CD14-positive monocyte (primary cell): ENCODE results near the gene MIF4GD. TPM values are rescaled to one million over a fixed set of nuclear protein-coding genes. Genes with fewer than 3 reads are reported as not detected.

Source experiments
- DNase-seq, 3 donors: peaks; one replicate each; pipeline ENCODE4 v3.0.0-alpha.2; 2011 to 2022
- H2AFZ ChIP-seq: 2 replicates; pipeline ENCODE4 v1.6.0; 2012; ENCODE audit warnings: mild to moderate bottlenecking, low read depth, low read length, inconsistent platforms; ENCODE audit not compliant: insufficient read depth, poor library complexity, severe bottlenecking
- H3K27ac ChIP-seq, 2 donors: 1 replicate in 1 of 2; 2 replicates in 1 of 2; pipeline ENCODE4 v1.5.1; 2012 to 2013; ENCODE audit warnings: low read length in 2 of 2, control low read depth in 1 of 2, inconsistent platforms in 1 of 2, low read depth in 1 of 2, mild to moderate bottlenecking in 1 of 2
- H3K27me3 ChIP-seq, 2 donors: one replicate each; pipeline versions ENCODE4 v1.6.0 to v1.6.1; 2011 to 2013; ENCODE audit warnings: low read length in 2 of 2; ENCODE audit not compliant: control insufficient read depth in 2 of 2, insufficient read depth in 2 of 2
- H3K36me3 ChIP-seq, 2 donors: replicated peaks in 1 of 2; 1 replicate in 1 of 2; 2 replicates in 1 of 2; pipeline versions ENCODE4 v1.5.1 to v1.6.1; 2012 to 2013; ENCODE audit warnings: low read length in 2 of 2, control low read depth in 1 of 2, inconsistent platforms in 1 of 2, mild to moderate bottlenecking in 1 of 2; ENCODE audit not compliant: insufficient read depth in 2 of 2, control insufficient read depth in 1 of 2
- H3K4me1 ChIP-seq, 2 donors: 1 replicate in 1 of 2; 2 replicates in 1 of 2; pipeline versions ENCODE4 v1.5.1 to v1.6.1; 2012 to 2013; ENCODE audit warnings: low read length in 2 of 2, control low read depth in 1 of 2, inconsistent platforms in 1 of 2, mild to moderate bottlenecking in 1 of 2, moderate library complexity in 1 of 2; ENCODE audit not compliant: insufficient read depth in 2 of 2, control insufficient read depth in 1 of 2
- H3K4me2 ChIP-seq: replicated peaks from 2 replicates; pipeline ENCODE3; 2012; ENCODE audit warnings: low read length, moderate library complexity, mild to moderate bottlenecking; ENCODE audit not compliant: poor library complexity, severe bottlenecking; ENCODE audit errors: extremely low read depth
- H3K4me3 ChIP-seq, 3 experiments: fragments of 200-600 bp in 1 of 3; sonication (generic) in 1 of 3; replicated peaks in 1 of 3; 1 replicate in 2 of 3; 2 replicates in 1 of 3; pipeline ENCODE4 v1.5.1; 2011 to 2013; ENCODE audit warnings: low read length in 3 of 3, mild to moderate bottlenecking in 3 of 3, control low read depth in 2 of 3, low read depth in 2 of 3, inconsistent platforms in 1 of 3, moderate library complexity in 1 of 3
- H3K79me2 ChIP-seq: 2 replicates; pipeline ENCODE4 v1.6.0; 2012; ENCODE audit warnings: mild to moderate bottlenecking, control low read depth, inconsistent platforms, low read length, moderate library complexity; ENCODE audit not compliant: insufficient read depth
- H3K9ac ChIP-seq: 2 replicates; pipeline ENCODE4 v1.6.0; 2017; ENCODE audit warnings: low read length, mild to moderate bottlenecking; ENCODE audit not compliant: insufficient read depth, poor library complexity, severe bottlenecking
- H3K9me3 ChIP-seq, 2 donors: replicated peaks in 1 of 2; 1 replicate in 1 of 2; 2 replicates in 1 of 2; pipeline versions ENCODE4 v1.5.1 to v1.6.1; 2012 to 2013; ENCODE audit warnings: low read length in 2 of 2, control low read depth in 1 of 2; ENCODE audit not compliant: control insufficient read depth in 1 of 2, insufficient read depth in 1 of 2
- H4K20me1 ChIP-seq: 2 replicates; pipeline ENCODE4 v1.6.0; 2012; ENCODE audit warnings: mild to moderate bottlenecking, low read length, control low read depth, moderate library complexity; ENCODE audit not compliant: insufficient read depth
- H3K27ac Mint-ChIP-seq, 7 donors: one replicate each; pipeline ENCODE4 v1.8.0; 2020; ENCODE audit warnings: mild to moderate bottlenecking in 7 of 7, mixed read lengths in 7 of 7, moderate library complexity in 6 of 7, inconsistent platforms in 2 of 7
- H3K27me3 Mint-ChIP-seq, 3 donors: one replicate each; pipeline ENCODE4 v1.8.0; 2021 to 2022; ENCODE audit warnings: low read depth in 3 of 3, mild to moderate bottlenecking in 3 of 3, mixed read lengths in 3 of 3, moderate library complexity in 3 of 3, inconsistent platforms in 1 of 3
- H3K36me3 Mint-ChIP-seq, 2 donors: one replicate each; pipeline ENCODE4 v1.8.0; 2020; ENCODE audit warnings: mixed read lengths in 2 of 2, inconsistent platforms in 1 of 2, mild to moderate bottlenecking in 1 of 2
- H3K4me1 Mint-ChIP-seq: one replicate; pipeline ENCODE4 v1.8.0; 2020; ENCODE audit warnings: mild to moderate bottlenecking, mixed read lengths
- H3K4me3 Mint-ChIP-seq, 2 donors: one replicate each; pipeline ENCODE4 v1.8.0; 2020; ENCODE audit warnings: mild to moderate bottlenecking in 2 of 2, mixed read lengths in 2 of 2, moderate library complexity in 1 of 2
- H3K9me3 Mint-ChIP-seq, 7 donors: one replicate each; pipeline ENCODE4 v1.8.0; 2020 to 2022; ENCODE audit warnings: mixed read lengths in 7 of 7, mild to moderate bottlenecking in 6 of 7, moderate library complexity in 6 of 7, inconsistent platforms in 2 of 7
- WGBS: methylation state at CpG from one replicate; pipeline ENCODE4 v1.1.5; 2013; ENCODE audit warnings: missing lambda C conversion rate; ENCODE audit not compliant: insufficient coverage; 5-methylcytosine and 5-hydroxymethylcytosine counted together
- intact Hi-C, 2 donors: fragments of 100-400 bp; cut with micrococcal nuclease; formaldehyde crosslinking; loops; one replicate each; pipeline versions ENCODE4 v1.15.0 to v1.15.1; 2023
- polyA plus RNA-seq, 3 donors: library from polyadenylated mRNA; depleted of rRNA in 1 of 3; unstranded in 2 of 3; stranded (reverse) in 1 of 3; fragments of 300-500 nt in 2 of 3; fragments of >200 nt in 1 of 3; fragmentation: Illumina TruSeq in 2 of 3; gene quantifications; 1 replicate in 2 of 3; 2 replicates in 1 of 3; pipeline ENCODE4 v1.2.3, GENCODE V29; 2012 to 2021
- TF ChIP-seq, protein P1 (sequence below): fragments of 200-600 bp; IDR thresholded peaks from one replicate; pipeline ENCODE4 v1.8.0; 2022; ENCODE audit warnings: antibody characterized with exemption, mild to moderate bottlenecking

The MIF4GD gene
- polyA plus RNA-seq, 3 donors = 66.9 to 103 (median 80.6) TPM

DNA sequence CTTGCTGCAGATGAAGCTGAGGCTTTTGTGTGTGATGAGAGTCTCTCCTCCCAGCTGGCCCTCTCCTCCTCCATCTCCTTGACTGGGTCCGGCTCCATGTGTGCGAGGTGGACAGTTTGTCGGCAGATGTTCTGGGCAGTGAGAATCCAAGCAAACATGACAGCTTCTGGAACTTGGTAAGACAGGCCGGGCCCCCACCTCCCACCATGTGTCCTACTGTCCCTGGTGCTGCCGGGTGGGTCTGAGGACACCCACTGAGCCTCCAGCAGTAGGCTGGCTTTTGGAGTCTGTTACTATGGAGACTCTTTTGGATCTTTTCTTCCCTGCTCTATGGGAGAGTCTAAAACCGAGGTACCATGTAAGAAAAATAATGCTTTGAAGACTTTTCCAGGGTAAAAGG lies 52.9 kb downstream of the MIF4GD start:
- intact Hi-C loops = no loop called here
- no peak for DNase-seq
- Histone ChIP-seq H4K20me1 (no peaks in the 10 kb centered on the region), H3K36me3 (peaks cover 61 to 93% of the 10 kb centered on the region in 2 donors), H3K27ac (no peak overlapping the region), H3K79me2 (peaks cover 10% of the 10 kb centered on the region), H3K9ac (no peak overlapping the region), H3K4me1 (no peaks in the 10 kb centered on the region), H3K4me3 (no peak overlapping the region), H3K4me2 (no peak overlapping the region), H3K27me3 (no peaks in the 10 kb centered on the region), H2AFZ (no peak overlapping the region), H3K9me3 (no peaks in the 10 kb centered on the region)
- 94% methylated on average over 3 of the region's 6 CpGs for WGBS
- no peaks in the 10 kb centered on the region for H3K4me1 Mint-ChIP-seq
- H3K27ac Mint-ChIP-seq = peak overlapping the region in 1 of 7 donors; percentile 11
- H3K27me3 Mint-ChIP-seq = peaks cover 0 to 2% (median 0%) of the 10 kb centered on the region in 3 donors
- H3K9me3 Mint-ChIP-seq = no peaks in the 10 kb centered on the region
- peaks cover 71 to 97% of the 10 kb centered on the region in 2 donors for H3K36me3 Mint-ChIP-seq
- no peak overlapping the region for H3K4me3 Mint-ChIP-seq
- TF ChIP-seq, protein P1, sequence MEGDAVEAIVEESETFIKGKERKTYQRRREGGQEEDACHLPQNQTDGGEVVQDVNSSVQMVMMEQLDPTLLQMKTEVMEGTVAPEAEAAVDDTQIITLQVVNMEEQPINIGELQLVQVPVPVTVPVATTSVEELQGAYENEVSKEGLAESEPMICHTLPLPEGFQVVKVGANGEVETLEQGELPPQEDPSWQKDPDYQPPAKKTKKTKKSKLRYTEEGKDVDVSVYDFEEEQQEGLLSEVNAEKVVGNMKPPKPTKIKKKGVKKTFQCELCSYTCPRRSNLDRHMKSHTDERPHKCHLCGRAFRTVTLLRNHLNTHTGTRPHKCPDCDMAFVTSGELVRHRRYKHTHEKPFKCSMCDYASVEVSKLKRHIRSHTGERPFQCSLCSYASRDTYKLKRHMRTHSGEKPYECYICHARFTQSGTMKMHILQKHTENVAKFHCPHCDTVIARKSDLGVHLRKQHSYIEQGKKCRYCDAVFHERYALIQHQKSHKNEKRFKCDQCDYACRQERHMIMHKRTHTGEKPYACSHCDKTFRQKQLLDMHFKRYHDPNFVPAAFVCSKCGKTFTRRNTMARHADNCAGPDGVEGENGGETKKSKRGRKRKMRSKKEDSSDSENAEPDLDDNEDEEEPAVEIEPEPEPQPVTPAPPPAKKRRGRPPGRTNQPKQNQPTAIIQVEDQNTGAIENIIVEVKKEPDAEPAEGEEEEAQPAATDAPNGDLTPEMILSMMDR = no peak

Other genes with a start within 250 kb of the MIF4GD start
- 100 to 1,000 TPM; 139 to 451 (median 437) TPM for gene ATP5PD, start 224.3 kb downstream of the MIF4GD start, polyA plus RNA-seq
- 10 to 100 TPM in 1 of 3 donors, 1 to 10 TPM in 2; 2.8 to 17.0 (median 2.9) TPM for gene KCTD2, start 224.0 kb downstream of the MIF4GD start, polyA plus RNA-seq
- 10 to 100 TPM; 26.1 to 99.4 (median 27.0) TPM for gene SLC16A5, start 183.3 kb downstream of the MIF4GD start, polyA plus RNA-seq
- 10 to 100 TPM in 1 of 3 donors, 1 to 10 TPM in 2; 1.3 to 11.8 (median 2.1) TPM for gene ARMC7, start 161.3 kb downstream of the MIF4GD start, polyA plus RNA-seq
- 10 to 100 TPM; 27.8 to 45.6 (median 36.2) TPM for gene NT5C, start 139.5 kb downstream of the MIF4GD start, polyA plus RNA-seq
- gene JPT1, start 116.7 kb downstream of the MIF4GD start, polyA plus RNA-seq = 100 to 1,000 TPM in 2 of 3 donors, 10 to 100 TPM in 1; 79.7 to 181 (median 156) TPM
- gene SUMO2, start 88.3 kb downstream of the MIF4GD start, polyA plus RNA-seq = 100 to 1,000 TPM in 2 of 3 donors, 10 to 100 TPM in 1; 64.9 to 318 (median 282) TPM
- 10 to 100 TPM; 36.3 to 94.2 (median 38.7) TPM for gene NUP85, start 65.6 kb downstream of the MIF4GD start, polyA plus RNA-seq
- gene GGA3, start 9.6 kb downstream of the MIF4GD start, polyA plus RNA-seq = 100 to 1,000 TPM in 1 of 3 donors, 10 to 100 TPM in 1, 1 to 10 TPM in 1; 4.3 to 162 (median 15.7) TPM
- gene MRPS7, start 9.4 kb downstream of the MIF4GD start, polyA plus RNA-seq = 100 to 1,000 TPM in 2 of 3 donors, 10 to 100 TPM in 1; 26.7 to 122 (median 101) TPM
- gene SLC25A19, start 18.2 kb upstream of the MIF4GD start, polyA plus RNA-seq = 10 to 100 TPM; 14.4 to 21.5 (median 18.8) TPM
- 100 to 1,000 TPM; 164 to 338 (median 262) TPM for gene GRB2, start 134.4 kb upstream of the MIF4GD start, polyA plus RNA-seq
- 100 to 1,000 TPM in 1 of 3 donors, 1 to 10 TPM in 2; 7.2 to 129 (median 8.4) TPM for gene TMEM94, start 185.4 kb upstream of the MIF4GD start, polyA plus RNA-seq
- gene CASKIN2, start 244.3 kb upstream of the MIF4GD start, polyA plus RNA-seq = under 1 TPM in 1 of 3 donors, not detected in 2; 0.33 TPM
- gene TSEN54, start 245.3 kb upstream of the MIF4GD start, polyA plus RNA-seq = 10 to 100 TPM; 10.3 to 13.6 (median 11.8) TPM